Dendritic cell treated with granulocyte-macrophage colony-stimulating factor and Interleukin-4, amounts not matched to agents 40 ng/mL and 50 ng/mL, for 4 days (primary cell): ENCODE data around the gene WDR45B.

Experiments
- H3K27ac Mint-ChIP-seq: one replicate; pipeline ENCODE4 v1.8.0; 2022; ENCODE audit warnings: mild to moderate bottlenecking, mixed read lengths
- H3K27me3 Mint-ChIP-seq: one replicate; pipeline ENCODE4 v1.8.0; 2022; ENCODE audit warnings: mild to moderate bottlenecking, mixed read lengths
- H3K36me3 Mint-ChIP-seq: one replicate; pipeline ENCODE4 v1.8.0; 2022; ENCODE audit warnings: low read depth, mixed read lengths
- H3K4me1 Mint-ChIP-seq: one replicate; pipeline ENCODE4 v1.8.0; 2022; ENCODE audit warnings: low read depth, mixed read lengths
- H3K4me3 Mint-ChIP-seq: one replicate; pipeline ENCODE4 v1.8.0; 2022; ENCODE audit warnings: mild to moderate bottlenecking, moderate library complexity, mixed read lengths
- H3K9me3 Mint-ChIP-seq: one replicate; pipeline ENCODE4 v1.8.0; 2022; ENCODE audit warnings: mixed read lengths
- intact Hi-C: fragments of 100-400 bp; cut with micrococcal nuclease; formaldehyde crosslinking; loops from one replicate; pipeline ENCODE4 v1.15.0; 2022

Gene WDR45B

DNA sequence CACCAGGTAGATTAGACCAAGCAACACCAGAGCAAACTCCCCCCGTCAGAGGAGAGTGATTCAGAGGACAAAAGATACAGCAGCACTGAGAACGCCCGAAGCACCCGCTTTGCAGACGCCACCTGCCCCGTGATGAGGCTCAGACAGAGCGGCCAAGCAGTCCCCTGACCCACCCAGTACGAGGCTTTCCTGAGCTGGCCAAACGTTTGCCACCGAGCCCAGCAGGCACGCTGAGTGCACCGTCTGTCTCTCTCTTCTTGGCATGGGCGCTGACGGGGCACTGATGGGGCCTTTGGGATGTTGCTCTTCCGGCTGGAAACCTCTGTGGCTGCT lies 19.4 kb upstream of the WDR45B start:
- Mint-ChIP-seq H3K27ac (no peak overlapping the region), H3K36me3 (no peaks in the 10 kb centered on the region), H3K9me3 (no peaks in the 10 kb centered on the region), H3K4me3 (no peak overlapping the region), H3K4me1 (peaks cover 8% of the 10 kb centered on the region), H3K27me3 (peaks cover 2% of the 10 kb centered on the region)
- intact Hi-C loops, result no loop called here

DNA sequence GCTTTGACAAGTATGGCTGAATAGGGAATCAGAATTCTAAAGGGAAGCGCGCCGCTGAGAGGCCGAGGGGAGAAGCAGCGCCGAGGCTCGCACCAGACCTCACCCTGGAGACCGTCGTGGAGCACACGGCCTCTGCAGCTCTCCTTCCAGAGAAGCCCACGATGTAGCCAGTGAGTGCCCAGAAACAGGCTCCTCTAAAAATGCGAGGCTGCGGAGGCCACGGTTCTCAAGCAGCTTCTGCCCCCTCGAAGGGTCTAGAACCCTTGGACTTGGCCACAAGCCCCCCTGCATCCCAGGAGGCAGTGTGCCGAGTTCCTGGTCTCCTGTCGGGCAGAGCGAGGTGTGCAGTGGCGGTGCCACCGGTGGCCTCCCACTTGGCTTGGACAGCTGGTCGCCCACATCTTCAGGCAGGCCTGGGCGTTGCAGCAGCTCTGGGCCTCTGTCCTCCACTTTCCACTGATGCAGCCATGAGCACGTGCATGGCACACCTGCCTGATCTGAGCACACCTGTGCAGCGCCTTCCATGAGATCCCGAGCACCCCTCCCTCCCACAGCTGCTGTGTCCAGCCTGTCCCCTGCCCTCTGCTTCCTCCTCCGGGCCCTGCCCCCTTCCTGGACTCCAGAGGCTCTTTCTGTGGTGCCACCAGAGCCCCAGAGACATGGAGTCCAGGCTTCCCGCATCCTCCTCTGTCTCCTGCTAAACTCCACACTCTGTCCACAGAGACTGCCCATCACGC lies 18.9 kb upstream of the WDR45B start:
- no peak overlapping the region for H3K27ac Mint-ChIP-seq
- no peak overlapping the region for H3K4me3 Mint-ChIP-seq
- peaks cover 8% of the 10 kb centered on the region for H3K4me1 Mint-ChIP-seq
- intact Hi-C loops, result no loop called here
- no peaks in the 10 kb centered on the region for H3K36me3 Mint-ChIP-seq
- H3K27me3 Mint-ChIP-seq, result peaks cover 2% of the 10 kb centered on the region
- no peaks in the 10 kb centered on the region for H3K9me3 Mint-ChIP-seq

DNA sequence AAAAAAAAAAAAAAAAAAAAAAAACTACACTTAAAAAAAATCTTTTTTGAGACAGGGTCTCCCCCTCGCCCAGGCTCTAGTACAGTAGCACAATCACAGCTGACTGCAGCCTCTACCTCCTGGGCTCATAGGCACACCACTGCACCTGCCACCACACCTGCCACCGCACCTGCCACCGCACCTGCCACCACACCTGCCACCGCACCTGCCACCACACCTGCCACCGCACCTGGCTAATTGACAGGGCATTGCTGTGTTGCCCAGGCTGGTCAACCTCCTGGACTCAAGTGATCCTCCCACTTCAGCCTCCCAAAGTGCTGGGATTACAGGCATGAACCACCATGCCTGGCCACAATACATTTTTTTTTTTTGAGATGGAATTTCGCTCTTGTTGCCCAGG lies 17.6 kb upstream of the WDR45B start:
- Mint-ChIP-seq H3K36me3 (no peaks in the 10 kb centered on the region), H3K4me3 (no peak overlapping the region), H3K27ac (no peak overlapping the region), H3K4me1 (peaks cover 8% of the 10 kb centered on the region), H3K9me3 (no peaks in the 10 kb centered on the region), H3K27me3 (peaks cover 2% of the 10 kb centered on the region)
- intact Hi-C loops, result no loop called here

DNA sequence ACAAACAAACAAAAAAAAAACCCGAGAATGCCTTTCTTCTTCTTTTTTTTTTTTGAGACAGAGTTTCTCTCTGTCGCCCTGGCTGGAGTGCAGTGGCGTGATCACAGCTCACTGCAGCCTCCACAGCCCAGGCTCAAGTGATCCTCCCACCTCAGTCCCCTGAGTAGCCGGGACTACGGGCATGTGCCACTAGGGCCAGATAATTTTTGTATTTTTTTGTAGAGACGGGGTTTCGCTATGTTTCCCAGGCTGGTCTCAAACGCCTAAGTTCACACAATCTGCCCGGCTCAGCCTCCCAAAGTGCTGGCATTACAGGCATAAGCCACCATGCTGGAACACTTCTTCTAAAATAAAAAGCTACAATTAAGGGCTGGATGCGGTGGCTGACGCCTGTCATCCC lies 17.0 kb upstream of the WDR45B start:
- Mint-ChIP-seq H3K4me1 (peaks cover 8% of the 10 kb centered on the region), H3K4me3 (no peak overlapping the region), H3K27ac (no peak overlapping the region), H3K36me3 (no peaks in the 10 kb centered on the region), H3K27me3 (peaks cover 2% of the 10 kb centered on the region), H3K9me3 (no peaks in the 10 kb centered on the region)
- intact Hi-C loops, result no loop called here

DNA sequence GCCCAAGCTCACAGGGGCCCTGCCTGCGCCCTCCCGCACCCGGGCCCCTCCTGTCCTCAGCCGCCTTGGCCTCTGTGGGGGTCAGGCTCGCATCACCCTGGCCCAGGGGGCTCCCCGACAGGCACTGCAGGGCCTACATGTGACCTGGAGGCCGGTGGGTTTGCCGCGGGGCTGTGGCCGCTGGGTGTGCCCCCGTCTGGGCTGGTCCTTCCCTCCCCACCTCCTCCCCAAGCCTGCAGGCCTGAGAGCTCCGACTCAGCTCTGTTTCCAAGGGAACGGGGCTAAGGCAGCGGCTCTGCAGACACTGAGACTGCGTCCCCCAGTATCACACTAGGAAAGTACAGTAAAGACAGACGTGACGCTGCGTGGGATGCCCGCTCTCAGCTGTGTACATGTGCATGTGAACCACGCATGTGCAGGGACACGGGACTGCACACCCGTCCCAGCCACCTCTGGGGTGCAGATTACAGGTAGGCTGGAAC lies 16.5 kb upstream of the WDR45B start:
- no peak overlapping the region for H3K4me3 Mint-ChIP-seq
- peaks cover 2% of the 10 kb centered on the region for H3K27me3 Mint-ChIP-seq
- H3K36me3 Mint-ChIP-seq, result no peaks in the 10 kb centered on the region
- intact Hi-C loops, result no loop called here
- no peaks in the 10 kb centered on the region for H3K9me3 Mint-ChIP-seq
- H3K27ac Mint-ChIP-seq, result no peak overlapping the region
- H3K4me1 Mint-ChIP-seq, result peaks cover 8% of the 10 kb centered on the region

DNA sequence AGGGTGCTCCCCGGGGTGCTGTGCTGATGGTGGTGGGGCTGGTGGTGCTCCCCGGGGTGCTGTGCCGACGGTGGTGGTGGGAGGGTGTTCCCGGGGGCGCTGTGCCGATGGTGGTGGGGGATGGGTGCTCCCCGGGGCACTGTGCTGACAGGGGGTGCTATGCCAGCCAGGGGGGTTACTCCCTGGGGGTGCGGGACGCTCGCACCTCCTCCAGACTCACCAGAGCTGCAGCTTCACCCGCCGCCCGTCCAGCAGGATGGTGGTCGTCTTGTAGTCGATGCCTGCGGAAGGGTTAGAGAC lies 16.0 kb upstream of the WDR45B start:
- H3K36me3 Mint-ChIP-seq, result no peaks in the 10 kb centered on the region
- intact Hi-C loops, result no loop called here
- H3K27me3 Mint-ChIP-seq, result peaks cover 2% of the 10 kb centered on the region

DNA sequence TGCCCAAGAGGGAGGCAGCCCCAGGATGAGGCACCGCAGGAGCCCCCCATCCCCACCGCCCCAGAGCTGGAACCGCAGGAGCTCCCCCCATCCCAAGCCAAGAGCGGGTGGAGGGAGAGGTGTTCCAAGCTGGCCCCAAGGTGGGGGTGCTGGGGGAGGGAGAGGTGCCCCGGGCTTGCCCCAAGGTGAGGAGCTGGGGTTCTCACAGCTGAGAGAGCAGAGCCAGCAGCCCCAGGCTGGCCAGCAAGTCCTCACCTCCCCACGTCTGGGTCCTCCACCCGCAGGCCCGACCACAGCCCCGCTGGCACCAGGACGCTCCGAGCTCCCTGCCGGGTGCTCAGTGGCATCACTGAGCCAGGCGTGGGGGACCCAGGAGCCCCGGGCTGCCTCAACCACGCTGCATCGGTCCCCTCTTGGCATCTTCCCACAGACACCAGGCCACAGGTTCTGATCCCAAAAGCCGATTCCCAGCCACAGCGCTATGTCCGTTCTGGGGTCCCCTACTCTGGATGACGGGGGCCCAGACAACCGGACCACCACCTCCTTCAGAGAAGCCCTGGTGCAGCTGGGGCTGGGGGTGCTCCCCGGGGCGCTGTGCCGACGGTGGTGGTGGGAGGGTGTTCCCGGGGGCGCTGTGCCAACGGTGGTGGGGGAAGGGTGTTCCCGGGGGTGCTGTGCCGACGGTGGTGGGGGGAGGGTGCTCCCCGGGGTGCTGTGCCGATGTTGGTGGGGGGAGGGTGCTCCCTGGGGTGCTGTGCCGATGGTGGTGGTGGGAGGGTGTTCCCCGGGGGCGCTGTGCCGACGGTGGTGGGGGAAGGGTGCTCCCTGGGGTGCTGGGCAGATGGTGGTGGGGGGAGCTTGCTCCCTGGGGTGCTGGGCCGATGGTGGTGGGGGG lies 15.4 kb upstream of the WDR45B start:
- no peaks in the 10 kb centered on the region for H3K36me3 Mint-ChIP-seq
- H3K4me1 Mint-ChIP-seq, result peaks cover 5% of the 10 kb centered on the region
- no peak overlapping the region for H3K4me3 Mint-ChIP-seq
- H3K27ac Mint-ChIP-seq, result no peak overlapping the region
- peaks cover 2% of the 10 kb centered on the region for H3K27me3 Mint-ChIP-seq
- no peaks in the 10 kb centered on the region for H3K9me3 Mint-ChIP-seq
- intact Hi-C loops, result no loop called here

More for the DNA sequence above, 16.0 kb upstream of the WDR45B start:
- Mint-ChIP-seq H3K9me3 (no peaks in the 10 kb centered on the region), H3K4me1 (peaks cover 8% of the 10 kb centered on the region), H3K4me3 (no peak overlapping the region), H3K27ac (no peak overlapping the region)

DNA sequence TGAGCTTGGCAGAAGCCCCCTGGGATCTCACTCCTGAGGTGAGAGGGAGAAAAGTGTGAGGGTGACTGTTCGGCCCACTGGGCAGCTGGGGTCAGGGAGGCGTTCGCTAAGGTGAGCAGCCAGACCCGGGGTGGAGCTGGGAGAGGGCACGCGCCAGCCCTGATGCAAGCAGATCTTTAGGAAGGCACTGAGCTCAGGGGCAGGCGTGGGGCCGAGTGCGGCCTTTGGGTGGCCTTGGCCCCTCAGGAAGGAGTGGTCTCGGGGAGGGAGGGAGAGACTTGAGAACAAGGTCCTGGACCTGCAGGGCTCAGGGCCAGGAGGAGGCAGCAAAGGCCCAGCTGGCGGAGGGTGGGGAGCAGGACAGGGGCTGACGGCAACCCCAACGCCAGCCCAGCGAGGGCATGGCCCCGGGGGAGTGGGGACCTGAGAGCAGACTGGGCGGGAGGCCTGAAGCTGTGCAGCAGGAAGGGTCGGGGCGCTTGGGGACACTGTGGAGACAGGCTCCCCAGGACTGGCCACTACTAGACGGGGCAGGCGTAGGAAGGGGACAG lies 14.5 kb upstream of the WDR45B start:
- H3K4me1 Mint-ChIP-seq, result no peaks in the 10 kb centered on the region
- intact Hi-C loops, result no loop called here
- H3K27ac Mint-ChIP-seq, result no peak overlapping the region

DNA sequence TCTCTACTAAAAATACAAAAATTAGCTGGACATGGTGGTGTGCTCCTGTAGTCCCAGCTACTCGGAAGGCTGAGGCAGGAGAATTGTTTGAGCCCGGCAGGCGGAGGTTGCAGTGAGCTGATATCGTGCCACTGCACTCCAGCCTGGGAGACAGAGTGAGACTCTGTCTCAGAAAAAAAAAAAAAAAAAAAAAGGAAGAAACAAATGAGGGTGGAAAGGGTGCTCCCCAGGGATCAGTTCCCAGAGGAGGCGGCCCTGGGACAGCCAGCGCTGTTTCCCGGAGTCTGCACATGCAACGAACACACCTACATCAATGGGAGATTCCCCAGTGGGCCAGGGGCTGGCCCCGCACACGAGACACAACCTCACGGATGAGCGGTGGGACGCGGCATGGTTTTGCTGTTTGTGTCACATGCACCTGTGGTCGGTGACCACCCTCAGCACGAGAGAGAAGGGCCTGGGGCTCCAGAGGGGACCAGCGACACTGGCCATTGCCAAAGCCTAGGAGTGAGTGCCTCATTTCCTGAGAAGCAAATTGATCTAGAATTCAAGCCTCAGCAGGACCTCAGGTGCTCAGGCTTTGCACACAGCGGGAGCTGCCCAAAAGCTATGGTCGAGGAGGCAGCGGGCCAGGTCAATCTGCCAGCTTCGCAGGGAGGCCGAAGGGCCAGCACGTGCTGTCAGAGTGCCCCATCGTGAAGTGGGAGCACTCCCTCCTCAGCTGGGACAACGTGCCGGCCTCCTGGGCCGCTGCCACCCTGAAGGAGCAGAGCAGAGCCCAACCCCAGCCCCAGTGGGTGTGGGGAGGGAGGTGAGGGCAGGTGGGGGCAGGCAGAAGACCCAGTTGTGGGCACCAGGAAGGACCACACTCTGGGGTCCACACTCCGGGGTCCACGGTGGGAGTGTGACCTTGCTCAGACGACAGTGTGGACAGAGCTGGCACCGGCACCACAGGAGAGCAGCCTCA lies 13.8 kb upstream of the WDR45B start:
- H3K27ac Mint-ChIP-seq, result no peak overlapping the region
- intact Hi-C loops, result no loop called here
- H3K36me3 Mint-ChIP-seq, result no peaks in the 10 kb centered on the region
- H3K27me3 Mint-ChIP-seq, result no peaks in the 10 kb centered on the region
- H3K4me1 Mint-ChIP-seq, result no peaks in the 10 kb centered on the region
- H3K9me3 Mint-ChIP-seq, result no peaks in the 10 kb centered on the region
- no peak overlapping the region for H3K4me3 Mint-ChIP-seq

More for the DNA sequence above, 14.5 kb upstream of the WDR45B start:
- no peaks in the 10 kb centered on the region for H3K9me3 Mint-ChIP-seq
- H3K27me3 Mint-ChIP-seq, result no peaks in the 10 kb centered on the region
- H3K36me3 Mint-ChIP-seq, result no peaks in the 10 kb centered on the region
- H3K4me3 Mint-ChIP-seq, result no peak overlapping the region

DNA sequence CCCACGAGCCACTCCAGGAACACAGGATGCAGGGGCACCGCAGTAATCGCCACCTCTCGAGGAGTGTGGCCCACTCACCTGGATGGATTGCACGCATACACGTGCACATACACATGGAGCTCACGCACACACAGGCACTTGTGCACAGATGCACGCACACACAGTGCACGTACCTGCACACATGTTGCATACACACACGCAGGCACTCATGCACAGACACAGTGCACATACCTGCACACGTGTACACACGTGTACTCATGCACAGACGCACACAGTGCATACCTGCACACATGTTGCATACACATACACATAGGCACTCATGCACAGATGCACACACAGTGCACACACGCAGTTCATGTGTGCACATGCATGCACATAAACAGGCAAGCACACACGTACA lies 11.6 kb upstream of the WDR45B start:
- Mint-ChIP-seq H3K27ac (no peak overlapping the region), H3K9me3 (no peaks in the 10 kb centered on the region), H3K36me3 (no peaks in the 10 kb centered on the region), H3K4me3 (no peak overlapping the region), H3K27me3 (no peaks in the 10 kb centered on the region), H3K4me1 (peaks cover 8% of the 10 kb centered on the region)
- intact Hi-C loops, result no loop called here

DNA sequence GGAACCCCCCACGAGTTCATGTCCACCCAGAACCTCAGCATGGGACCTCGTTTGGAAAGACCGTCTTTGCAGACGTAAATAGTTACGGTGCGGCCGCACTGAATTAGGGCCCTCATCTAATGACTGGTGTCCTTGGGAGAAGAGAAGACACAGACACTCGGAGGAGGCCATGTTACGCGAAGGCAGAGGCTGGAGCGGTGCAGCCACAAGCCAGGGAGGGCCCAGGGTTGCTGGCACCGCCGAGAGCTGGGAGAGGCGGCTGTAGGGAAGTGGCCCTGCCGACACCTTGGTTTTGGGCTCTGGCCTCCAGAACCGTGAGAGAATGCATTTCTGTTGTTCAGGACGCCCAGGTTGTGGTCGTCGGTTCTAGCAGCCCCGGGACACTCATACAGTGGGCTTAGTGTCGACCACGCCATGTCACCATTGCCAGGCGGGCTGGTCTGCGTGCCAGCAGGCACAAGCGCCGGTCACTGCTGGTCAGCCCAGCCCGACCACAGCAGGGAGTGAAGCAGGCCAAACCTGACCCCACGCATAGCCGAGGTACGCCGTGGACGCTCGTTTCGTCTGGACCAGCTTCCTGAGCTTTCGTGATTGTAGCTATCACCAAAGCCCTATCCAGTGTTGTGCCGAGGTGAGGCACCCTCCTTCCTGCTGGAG lies 10.7 kb upstream of the WDR45B start:
- Mint-ChIP-seq H3K27ac (no peak overlapping the region), H3K27me3 (no peaks in the 10 kb centered on the region), H3K9me3 (no peaks in the 10 kb centered on the region), H3K4me1 (peaks cover 17% of the 10 kb centered on the region), H3K36me3 (no peaks in the 10 kb centered on the region), H3K4me3 (no peak overlapping the region)
- intact Hi-C loops, result no loop called here

DNA sequence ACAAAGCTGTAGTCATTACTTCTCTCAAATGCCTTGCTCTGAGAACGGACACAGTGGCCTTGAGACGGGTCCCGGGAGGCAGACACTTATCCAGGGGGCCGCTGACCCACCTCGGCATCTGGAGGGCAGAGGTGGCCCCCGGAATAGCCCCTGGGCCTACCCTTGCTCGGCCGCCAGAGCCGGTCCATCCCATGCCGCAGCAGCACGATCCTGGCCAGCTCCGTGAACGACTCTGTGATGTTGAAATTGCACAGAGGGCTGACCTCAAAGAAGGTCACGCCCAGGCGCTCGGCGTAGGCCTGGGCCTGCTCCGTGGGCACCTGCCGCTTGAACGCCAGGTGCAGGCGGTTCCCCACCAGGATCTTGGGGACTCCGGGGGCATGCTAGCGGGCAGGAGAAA lies 10.1 kb upstream of the WDR45B start:
- intact Hi-C loops, result no loop called here
- H3K9me3 Mint-ChIP-seq, result no peaks in the 10 kb centered on the region
- no peak overlapping the region for H3K4me3 Mint-ChIP-seq
- no peaks in the 10 kb centered on the region for H3K36me3 Mint-ChIP-seq
- H3K27me3 Mint-ChIP-seq, result no peaks in the 10 kb centered on the region
- H3K27ac Mint-ChIP-seq, result no peak overlapping the region
- peaks cover 17% of the 10 kb centered on the region for H3K4me1 Mint-ChIP-seq

DNA sequence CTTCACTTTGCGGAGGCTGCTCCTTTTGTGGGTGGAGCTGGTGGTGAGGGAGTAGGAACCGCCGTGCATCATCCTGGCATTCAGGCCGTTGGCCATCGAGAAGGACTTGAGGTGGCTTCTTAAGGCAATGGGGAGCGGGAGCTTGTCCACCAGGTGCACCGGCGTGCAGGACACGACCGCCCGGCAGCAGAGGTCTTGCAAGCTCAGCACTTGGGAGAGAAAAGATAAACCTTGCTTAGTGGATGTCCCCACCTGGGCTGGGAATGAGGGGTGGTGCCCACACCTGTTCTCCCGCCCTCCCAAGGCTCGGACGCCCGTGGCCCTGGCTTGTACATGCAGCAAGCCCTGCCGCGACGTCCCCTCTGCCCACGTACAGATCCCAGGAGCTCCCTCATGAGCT lies 9.7 kb upstream of the WDR45B start:
- Mint-ChIP-seq H3K4me3 (no peak overlapping the region), H3K27me3 (no peaks in the 10 kb centered on the region), H3K4me1 (peaks cover 17% of the 10 kb centered on the region), H3K36me3 (no peaks in the 10 kb centered on the region), H3K27ac (no peak overlapping the region), H3K9me3 (no peaks in the 10 kb centered on the region)
- intact Hi-C loops, result no loop called here
